Hypothalamus (tissue), 51 donors: ENCODE measurements around the gene DIP2C.
A peak's percentile ranks its signal among the peaks of the same experiment; 100 is the strongest.
"Not testable (repeated sequence)": the region's sequence is repeated elsewhere in the genome, so short reads cannot be mapped to it uniquely, and the experiment has no call there.

Experiments
- DNase-seq, 51 donors: peaks; one replicate each; lab custom pipeline; 2025; lab: John Stamatoyannopoulos, UW

Gene DIP2C

DNA sequence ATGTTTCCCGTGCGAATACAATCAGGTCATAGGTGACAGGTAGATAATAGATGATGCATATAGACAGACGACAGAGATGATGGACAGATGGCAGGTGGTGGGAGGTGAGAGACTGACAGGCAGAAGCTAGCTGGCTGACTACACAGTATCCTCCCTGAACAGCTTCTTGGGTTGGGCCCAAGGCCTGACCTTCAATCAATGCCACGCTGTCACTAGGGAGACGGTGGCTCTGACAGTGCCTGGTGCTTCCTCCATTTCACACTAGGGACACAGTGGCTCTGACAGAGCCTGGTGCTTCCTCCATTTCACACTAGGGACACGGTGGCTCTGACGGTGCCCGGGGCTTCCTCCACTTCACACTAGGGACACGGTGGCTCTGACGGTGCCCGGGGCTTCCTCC is 200.1 kb downstream of the DIP2C start:
- DNase-seq = no peak

DNA sequence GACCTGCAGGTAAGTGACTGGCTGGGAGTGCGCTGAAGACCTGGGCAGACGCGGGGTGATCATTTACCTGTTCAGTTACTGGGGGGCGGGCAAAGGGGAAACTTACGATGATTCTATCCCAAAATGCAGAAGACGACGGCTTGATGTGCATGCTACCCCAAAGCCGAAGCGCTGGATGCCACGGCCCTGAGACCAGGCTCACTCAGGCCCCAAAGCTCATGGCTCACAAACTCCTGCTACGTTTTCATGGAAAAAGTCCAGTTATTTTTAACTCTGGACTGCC is 200.6 kb downstream of the DIP2C start:
- no peak for DNase-seq

DNA sequence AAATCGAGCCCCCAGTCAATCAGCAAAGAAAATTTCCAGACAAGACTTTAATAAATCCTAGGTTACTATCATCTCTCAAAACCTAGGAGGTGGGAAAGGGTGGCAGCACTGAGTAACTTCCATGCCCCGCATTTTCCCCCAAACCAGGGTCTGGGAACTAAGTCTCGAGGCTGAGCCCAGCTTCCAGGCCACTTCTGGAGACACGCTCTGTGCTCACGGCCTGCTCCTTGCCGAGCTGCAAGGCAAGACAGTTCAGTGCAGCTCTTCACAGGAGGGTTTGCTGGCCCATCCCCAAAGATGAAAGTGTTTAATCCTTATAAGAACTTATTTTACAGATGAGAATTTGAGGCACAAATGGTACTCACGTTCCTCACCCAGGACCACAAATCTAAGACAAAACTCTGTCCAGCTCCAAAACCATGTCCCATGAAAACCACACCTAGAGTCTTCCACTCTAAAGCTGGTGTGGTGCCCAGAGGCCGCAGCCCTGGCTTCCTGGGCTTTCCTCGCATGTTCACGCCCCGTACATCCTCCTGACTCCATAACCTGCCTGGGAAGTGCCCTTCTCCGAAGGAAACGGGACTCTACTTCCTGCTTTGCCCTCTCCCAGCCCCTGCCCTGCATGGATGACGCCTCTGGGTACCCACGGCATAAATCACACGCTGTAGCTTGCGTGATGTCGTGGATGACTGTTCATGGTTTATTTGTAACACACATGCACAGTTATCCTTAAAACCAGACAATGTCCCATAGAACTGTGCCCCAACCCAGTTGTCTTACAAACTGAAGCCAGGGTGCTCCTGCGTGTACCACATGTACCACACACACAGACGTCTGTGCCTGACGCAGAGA is 201.2 kb downstream of the DIP2C start:
- no peak for DNase-seq

DNA sequence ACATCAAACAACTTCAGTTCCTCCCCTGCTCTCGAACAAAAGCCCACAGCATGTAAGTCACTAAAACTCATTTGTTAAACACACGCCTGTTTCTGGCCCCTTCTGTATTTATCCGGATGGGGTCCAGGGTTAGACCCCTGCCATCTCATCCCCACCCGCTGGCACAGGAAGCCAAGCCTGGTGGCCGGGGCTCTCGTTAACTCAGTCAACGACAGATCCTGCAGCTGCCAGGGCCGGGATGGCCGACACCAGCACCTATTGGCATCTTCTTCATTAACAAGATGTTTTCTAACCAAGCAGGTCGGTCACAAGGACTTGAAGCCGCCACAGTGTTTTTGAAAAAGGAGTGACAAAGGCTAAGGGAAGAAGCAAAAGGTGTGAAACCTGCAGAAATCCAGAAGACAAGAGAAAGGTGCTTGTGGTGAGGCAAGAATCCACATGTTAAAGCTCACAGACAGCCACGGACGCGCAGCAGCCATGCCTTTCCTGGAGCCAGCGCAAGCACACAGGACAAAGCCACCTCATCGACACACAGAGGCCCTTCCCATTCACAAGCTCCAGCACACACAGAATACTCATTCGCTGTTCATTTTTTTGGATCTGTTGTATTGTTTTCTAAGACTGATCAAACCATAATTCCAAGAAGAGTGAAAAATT is 202.7 kb downstream of the DIP2C start:
- DNase-seq = no peak

DNA sequence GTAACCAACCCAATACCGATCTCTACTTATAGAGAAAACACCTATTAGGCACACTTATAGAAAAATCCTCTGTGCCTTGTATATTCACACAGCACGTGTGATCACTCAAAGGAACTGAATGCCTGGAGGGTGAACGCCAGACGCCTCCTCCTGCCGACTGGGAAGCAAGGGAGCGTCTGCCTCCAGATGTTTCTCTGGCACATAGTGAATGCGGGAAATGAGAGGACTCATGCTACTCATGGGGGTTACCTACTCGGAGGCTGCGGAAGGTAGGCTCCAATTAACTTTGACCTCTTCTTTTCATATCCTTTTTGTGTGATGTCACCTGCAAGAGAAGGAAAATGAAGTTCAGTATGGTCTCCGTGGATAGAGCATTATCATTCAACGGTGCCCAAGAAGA is 203.3 kb downstream of the DIP2C start:
- no peak for DNase-seq

DNA sequence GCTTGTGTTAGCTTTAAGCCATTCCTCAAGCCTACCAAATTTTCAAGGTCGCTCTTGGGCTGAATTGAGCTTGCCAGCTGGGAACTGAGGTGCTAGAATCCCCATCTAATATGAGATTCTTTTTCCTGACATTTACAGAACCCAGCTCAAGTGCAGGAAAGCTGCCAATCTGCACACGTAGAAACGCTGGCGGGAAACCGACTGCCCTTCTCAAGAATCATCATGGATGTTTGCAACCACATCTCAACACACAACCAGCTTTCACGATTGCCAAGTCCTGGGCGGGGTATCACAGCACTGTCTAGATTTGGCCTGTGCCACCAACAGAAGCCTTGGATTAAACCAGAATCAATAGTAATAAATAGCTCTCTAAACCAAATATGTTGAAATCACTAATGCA is 203.7 kb downstream of the DIP2C start:
- no peak for DNase-seq

DNA sequence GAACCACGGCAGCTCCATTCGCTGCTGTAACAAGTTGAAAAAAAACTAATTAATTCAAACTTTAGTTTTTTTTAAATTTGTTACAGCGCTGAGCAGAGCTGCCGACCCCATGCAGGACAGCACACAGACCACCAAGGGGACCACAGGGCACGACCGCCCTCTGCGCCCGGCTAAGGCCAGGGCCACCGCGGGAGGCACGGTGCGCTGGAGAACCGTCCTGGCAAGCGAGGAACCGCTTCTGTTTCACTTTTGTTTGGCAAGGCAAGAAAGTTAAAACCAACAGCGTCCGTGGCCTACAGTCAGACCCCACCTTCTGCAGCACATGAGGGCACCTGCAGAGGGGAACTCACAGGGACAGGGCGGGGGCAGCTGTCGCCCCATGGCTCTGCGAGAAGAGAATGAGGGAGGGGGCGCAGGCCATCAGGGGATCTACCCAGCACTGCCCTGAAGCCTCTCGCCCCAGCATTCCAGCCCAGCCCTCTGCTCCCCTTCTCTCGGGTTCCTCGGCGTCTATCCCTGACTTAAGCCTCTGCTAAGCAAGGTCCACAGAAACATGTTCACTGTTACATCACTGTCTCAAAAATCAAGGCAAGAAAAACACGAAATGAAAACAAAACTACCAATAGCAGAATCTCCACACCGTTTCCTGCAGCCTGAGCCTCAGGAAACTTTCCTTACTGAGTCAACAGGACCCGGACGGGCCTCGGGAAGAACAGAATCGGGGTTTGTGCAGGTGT is 204.4 kb downstream of the DIP2C start:
- no peak for DNase-seq

DNA sequence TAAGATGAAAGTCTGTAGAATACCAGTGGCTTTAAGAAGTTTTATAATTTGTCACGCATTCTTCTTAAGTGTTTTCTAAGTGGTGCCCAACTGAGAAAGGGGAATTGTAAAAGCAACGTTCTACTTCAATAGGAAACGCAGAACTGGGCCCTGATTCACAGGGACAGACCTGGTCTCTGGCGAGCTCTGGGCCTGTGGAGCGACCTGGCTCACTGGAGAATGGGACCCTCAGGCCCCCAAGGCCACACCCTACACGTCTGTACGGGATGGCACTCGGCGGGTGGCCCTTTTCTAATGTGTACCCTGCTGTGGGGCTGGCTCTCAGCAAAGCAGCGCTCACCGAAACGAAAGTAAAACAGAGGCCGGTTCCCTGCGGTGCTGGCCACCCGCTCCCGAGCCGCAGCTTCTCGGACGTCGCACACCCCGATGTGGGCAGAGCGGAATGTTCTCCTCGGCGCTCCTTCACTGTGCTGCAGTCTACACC is 205.0 kb downstream of the DIP2C start:
- peak in 1 of 51 donors; percentile 53 for DNase-seq

DNA sequence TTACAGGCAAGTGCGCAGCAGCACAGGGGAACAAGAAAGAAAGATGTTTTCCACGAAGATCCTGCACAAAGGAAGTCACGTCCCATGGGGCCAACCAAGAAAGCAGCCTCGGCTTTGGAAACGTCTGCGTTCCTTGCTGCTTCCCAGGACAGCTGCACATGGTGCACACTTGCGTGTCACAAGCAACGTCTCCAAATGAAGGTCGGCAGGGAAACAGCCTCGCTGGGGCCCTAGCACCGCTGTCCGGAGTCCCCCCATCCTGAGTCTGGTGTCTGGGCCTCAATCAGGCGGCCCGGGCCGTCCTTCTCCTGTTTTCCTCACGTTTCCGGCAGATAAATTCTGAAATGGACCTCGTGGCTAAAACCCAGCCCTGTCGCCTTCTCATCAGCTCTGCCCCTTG is 206.2 kb downstream of the DIP2C start:
- no peak for DNase-seq

DNA sequence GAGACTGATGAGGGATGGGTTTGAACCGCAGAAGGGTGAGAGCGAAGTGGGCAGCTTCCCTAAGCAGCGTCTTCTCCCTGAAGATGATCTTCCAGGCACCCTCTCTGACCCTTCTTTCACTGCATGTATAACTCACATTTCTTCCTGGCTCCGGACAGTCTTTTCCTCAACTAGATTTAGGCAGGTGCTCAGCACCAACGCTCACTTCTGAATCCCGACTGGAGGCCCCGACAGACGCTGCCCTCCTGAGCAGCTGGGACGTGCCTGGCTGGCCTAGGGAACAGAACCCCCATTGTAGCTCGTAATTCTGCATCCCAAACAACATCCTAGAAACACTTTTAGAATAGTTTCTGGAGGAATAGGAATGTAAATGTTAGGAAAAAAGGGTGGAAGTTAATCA is 206.6 kb downstream of the DIP2C start:
- DNase-seq = no peak

DNA sequence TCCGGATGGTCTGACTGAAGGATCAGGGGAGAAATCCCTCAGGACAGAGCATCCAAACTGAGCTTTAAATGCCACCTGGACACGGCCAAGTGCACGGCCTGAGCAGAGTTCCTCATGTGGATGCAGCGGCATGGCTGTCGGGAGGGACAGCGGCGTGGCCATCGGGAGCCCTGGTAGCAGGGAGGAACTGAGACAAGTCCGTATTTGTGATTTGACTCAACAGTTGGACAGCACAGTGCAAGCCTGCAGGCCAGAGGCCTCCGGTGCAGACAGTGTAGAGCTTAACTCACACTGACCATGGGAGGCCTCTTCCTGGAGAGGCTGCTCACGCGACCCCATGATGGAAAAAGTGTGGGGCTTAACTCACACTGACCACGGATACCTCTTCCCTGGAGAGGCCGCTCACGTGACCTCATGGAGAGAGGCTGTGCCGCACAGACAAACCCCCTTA is 207.4 kb downstream of the DIP2C start:
- no peak for DNase-seq

DNA sequence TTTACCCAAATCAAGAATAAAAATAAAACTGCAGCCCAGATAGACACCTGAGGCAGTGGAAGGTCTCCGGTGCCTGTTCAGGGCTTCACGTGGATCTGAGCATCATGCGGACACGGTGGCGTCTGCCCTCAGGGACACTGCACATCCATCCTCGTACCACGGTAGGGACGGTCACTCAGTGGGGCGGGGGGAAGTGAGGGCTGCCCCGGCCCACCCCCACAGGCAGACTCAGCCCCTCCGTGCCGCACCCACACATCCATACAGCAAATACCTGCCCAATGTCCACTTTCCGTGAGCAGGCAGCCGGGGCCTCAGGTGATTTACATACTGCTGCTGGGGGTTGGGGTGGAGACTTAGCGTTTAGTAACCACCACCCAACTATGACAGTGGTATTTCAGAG is 207.8 kb downstream of the DIP2C start:
- DNase-seq = no peak

DNA sequence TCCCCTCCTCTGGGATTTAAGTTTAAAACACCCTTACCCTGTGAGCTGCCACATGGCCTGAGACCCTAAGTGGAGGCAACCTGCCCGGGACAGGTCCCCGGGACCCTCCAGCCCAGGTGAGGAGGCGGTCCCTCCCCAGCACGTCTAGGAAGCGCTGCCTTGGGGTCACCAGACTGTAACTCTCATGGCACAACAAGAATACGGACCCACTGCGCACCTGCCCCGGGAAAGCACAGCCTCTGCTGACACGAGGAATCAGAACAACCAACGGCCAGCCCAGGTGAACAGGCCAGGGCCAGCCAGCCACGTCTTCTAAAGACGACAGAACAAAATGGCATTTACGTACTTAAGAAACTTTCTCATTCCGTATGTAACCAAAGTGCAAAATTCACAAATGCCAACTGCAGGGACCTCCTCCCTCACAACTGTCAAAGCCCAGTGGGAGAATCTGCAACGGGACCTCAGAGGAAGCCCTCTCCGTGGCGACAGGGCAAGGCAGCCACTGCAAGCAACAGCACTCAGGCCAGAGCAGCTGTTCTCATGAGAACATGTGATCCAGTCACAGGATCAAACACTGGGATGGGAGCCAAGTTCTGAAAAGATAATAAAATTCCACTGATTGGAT is 208.4 kb downstream of the DIP2C start:
- DNase-seq = peak in 7 of 51 donors; percentile 33 to 60 (median 39)

DNA sequence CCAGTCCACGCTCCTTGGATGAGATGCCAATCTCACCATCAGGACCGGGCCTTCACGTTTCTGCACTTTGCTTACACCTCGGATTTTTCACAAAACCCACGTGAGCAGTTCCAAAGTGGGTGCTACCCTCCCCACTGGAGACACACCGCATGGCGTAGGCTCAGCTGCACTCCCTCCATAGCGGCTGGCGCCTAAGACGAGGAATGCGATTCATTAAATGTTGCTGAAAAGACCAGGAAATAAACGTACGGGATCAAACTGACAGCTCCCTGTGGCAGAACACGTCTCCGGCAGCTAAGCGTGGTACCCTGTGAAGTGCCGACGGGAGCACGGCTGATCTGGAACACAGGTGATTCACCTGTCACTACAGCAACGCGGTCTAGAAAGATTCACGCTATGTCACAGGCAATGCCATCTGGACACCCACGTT is 209.0 kb downstream of the DIP2C start:
- DNase-seq = no peak

DNA sequence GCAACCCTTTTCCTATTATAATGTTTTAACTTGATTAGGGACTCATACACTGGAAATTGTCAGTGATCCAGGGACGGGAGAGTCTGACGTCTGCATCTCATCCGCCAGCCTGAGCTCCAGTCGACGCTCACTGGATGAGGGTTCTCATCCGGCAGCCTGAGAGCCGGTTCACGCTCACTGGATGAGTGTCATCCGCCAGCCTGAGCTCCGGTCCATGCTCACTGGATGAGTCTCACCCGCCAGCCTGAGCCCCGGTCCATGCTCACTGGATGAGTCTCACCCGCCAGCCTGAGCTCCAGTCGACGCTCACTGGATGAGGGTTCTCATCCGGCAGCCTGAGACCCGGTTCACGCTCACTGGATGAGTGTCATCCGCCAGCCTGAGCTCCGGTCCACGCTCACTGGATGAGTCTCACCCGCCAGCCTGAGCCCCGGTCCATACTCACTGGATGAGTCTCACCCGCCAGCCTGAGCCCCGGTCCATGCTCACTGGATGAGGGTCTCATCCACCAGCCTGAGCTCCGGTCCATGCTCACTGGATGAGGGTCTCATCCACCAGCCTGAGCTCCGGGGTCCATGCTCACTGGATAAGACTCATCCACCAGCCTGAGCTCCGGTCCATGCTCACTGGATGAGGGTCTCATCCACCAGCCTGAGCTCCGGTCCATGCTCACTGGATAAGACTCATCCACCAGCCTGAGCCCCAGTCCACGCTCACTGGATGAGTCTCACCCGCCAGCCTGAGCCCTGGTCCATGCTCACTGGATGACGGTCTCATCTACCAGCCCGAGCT is 209.6 kb downstream of the DIP2C start:
- DNase-seq = not testable (repeated sequence)

DNA sequence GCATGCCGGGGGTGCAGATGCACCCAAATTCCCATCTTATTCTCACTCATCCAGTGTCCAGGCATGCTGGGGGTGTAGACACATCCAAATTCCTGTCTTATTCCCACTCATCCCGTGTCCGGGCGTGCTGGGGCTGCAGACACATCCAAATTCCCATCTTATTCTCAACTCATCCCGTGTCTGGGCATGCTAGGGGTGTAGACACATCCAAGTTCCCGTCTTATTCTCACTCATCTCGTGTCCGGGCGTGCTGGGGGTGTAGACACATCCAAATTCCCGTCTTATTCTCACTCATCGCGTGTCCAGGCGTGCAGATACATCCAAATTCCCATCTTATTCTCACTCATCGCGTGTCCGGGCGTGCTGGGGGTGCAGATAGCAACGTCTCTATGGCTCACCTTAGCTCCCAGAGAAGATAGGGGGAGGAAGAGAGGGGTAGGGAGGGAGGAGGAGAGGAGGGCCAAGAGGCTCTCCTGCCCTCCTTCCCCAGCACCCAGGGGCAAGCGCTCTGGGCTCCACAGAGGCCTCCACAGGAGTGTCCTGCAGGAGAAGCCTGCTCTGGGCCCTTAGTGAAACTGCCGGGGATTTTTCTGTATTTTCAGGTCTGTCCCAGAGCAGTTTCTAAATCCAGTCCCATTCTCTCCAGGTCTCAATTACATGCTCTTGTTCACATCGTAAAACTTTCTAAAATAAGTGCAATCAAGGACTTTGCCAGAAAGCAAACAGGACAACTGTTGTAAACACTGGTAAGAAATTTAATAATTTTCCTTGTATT is 210.8 kb downstream of the DIP2C start:
- no peak for DNase-seq

DNA sequence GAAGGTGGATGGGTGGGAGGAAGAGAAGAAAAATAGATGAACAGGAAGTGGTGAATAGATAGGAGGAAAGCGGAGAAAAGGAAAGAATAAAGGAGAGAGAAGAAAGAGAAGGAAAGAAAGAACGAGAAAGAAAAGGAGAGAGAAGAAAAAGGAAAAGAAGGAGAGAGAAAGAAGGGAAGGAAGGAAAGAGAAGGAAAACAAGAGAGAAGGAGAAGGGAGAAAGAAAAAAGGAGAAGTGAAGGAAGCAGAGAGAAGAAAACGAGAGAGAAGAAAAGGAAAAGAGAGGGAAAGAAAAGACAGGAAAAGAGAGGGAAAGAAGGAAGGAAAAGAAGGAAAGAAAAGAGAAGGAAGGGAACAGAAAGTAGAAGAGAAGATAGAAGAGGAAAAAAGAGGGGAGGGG is 211.8 kb downstream of the DIP2C start:
- DNase-seq = no peak

DNA sequence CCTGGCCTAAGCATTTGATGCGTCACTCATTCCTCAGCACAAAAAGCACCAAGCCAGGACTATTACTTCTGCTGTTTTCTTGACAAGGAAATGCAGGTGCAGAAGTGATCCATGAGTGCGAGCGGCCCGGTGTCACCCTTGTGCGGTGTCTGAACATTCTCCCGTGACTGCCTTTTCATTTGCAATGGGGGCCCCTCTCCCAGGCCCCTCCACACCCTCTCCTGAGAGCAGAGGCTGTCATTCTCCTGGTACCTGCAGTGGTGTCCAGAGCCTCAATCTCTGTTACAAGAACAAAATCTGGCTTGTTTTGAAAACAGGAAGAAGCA is 213.1 kb downstream of the DIP2C start:
- DNase-seq = no peak

DNA sequence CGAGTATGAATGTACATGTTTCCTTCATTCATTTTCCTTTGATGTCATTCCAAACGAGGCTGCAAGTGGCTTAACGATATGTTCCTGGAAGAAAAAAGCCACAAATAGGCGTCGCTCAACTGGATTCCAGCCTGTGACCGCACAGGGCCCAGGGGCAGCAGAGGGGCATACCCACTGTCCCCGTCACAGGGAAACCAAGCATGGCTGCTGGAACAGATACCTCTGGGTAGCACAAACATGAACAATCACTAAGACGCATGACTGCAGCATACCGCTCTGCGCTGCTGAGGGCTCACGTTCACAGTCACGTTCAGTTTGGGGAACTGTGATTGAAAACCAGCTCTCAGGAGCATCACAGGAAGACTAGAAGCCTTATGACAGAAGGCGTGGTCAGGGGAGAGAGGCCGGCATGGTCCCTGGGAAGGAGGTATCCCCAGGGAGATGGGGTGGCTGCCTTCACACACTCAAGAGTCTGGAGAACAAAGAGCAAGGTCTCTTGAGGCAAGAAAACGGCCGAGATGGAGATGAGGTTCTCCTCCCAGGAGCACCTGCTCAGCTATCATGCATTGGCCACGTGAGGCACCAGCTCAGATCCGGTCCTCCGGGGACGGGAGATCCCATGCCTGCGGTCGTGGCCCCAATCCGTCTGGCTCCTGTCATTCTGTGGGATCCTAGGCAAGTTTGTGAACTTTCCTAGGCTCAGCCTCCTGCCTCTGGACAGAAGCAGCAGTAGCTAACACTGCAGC is 213.6 kb downstream of the DIP2C start:
- no peak for DNase-seq
